Esophagus mucosa (tissue), 1 donor: ENCODE results near the gene CNTN4. TPM values are rescaled to one million over a fixed set of nuclear protein-coding genes. Genes with fewer than 3 reads are reported as not detected.
A peak's percentile ranks its signal among the peaks of the same experiment; 100 is the strongest.

Experiments used
- ATAC-seq: fragments of 200-7000 bp; cut with Tn5 transposase; one replicate; pipeline ENCODE4 v1.9.1; 2020
- total RNA-seq: library from RNA; stranded (reverse); gene quantifications from one replicate; pipeline ENCODE4 v1.2.4, GENCODE V29; 2023
- donor health status: DM: yes; HTN: yes; CAD: no.

CNTN4 gene
- total RNA-seq, 1 donor from 2014 or later: 0.68 TPM

DNA sequence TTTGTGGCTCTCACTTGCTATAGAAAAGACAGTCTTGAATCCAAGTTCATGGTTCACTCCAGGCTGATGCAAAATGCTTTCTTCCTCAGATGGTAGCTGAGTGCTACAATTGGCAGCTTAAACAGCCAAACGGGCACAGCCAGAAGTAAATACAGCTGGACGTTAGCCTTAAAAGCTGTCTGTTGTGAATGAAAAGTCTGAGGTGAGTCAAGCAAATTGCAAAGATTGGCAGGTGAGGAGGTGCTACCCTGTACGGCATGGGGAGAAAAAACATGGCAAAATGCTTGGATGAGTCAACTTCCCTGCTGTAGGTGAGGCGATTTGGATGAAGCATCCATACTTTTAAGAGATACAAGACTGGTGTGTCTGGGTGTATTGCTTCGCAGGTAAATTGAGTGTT, 971.1 kb downstream of the CNTN4 start:
- peak; percentile 76 for ATAC-seq

DNA sequence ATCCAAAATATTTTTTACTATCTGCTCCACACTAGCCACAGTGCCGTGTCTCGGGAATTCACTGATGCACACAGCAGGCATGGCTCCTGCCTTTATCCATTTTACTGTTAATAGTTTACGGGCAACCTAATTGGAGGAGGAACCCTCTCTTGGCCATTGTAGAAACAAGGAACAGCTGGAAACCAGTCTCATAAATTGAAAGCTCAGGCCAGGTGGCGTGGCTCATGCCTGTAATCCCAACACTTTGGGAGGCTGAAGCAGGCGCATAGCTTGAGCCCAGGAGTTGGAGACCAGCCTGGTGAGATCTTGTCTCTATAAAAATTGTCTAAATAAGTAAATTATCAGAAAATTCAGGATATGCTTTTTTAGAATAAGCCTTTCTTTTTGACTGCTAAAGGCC, 972.5 kb downstream of the CNTN4 start:
- ATAC-seq: no peak

DNA sequence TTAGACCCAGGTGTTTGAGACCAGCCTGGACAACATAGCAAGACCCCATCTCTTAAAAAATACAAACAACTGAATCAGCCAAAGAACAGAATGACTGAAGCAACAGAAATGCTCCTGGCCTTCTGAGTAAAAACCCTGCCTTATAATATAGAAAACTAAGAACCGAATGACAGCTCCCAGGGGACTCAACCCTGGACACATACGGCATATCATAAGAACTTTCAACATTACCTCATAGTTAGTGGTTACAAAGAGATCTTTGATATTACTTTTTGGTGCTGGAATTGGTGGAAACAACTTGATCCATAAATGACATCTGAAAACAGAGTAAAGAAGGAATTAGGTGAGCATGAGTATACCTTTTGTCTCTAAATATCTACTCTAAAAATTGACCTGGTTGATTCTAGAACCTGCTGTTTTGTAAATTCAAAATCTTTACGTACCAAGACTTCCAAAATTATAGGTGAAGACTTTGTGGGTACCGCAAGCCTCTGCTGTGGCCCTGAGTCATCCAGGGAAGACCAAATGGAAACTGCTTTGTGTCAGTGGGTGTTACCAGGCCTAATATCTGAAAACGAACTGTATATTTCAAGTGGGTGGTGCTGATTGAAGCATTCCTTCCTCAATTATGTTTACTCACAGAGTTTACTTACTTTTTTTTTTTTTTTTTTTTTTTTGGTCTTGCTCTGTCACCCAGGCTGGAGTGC, 976.0 kb downstream of the CNTN4 start:
- ATAC-seq: no peak

DNA sequence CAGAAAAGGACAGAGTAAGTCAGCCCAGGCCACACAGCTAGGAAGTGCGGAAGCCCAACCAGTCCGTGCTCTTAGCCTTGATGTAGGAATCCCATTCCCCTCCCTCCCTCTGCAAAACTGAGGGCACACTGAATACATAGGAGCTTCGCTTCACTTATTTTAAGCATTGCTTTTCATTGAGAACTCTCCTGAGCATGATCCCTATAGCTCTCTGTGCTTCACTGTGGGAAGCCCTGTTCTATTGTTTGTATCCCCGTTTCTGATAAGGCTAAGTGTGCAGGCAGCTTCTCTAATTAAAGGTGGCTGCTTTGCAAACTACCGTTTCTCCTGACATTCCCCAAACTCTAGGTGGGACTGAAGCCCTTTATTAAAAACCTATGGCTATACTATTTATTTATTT, 981.6 kb downstream of the CNTN4 start:
- ATAC-seq: no peak

DNA sequence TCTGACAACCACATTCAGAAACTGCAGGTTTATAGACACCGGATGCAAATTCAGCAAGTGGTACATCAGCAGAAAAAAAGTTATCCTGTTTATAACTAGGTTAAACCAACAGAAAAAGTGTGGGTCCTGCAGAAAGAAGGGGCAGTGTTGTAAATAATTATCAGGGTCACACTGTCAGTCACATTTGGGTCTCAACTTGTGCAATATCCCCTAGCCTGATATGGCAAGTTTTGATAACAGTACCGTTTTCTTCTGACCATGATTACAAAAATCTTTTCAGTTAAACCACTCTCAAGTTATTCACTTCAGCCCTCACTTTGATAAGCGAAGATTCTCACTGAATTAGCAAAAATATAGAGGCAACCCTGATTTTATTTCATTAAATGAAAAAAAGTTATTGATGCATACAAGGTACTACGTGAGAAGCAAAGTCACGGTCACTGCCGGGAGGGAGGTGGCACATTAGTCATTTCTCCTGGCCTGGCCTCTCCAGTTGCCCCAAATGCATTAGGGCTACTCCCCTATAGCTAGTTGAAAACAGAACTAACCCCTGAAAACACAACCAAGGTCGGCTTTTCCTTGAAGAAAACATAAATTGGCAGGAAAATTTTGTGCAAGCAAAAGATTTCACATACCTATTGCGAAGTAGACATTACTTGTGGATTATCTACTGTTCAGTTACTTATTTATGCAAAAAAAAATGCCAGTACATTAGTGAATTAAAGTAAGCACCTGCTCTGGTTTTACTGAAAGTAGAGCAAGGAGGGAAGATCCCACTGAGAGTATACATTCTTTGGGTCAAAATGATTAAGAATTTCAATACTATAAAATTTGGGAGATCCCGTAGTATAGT, 982.9 kb downstream of the CNTN4 start:
- ATAC-seq: no peak

DNA sequence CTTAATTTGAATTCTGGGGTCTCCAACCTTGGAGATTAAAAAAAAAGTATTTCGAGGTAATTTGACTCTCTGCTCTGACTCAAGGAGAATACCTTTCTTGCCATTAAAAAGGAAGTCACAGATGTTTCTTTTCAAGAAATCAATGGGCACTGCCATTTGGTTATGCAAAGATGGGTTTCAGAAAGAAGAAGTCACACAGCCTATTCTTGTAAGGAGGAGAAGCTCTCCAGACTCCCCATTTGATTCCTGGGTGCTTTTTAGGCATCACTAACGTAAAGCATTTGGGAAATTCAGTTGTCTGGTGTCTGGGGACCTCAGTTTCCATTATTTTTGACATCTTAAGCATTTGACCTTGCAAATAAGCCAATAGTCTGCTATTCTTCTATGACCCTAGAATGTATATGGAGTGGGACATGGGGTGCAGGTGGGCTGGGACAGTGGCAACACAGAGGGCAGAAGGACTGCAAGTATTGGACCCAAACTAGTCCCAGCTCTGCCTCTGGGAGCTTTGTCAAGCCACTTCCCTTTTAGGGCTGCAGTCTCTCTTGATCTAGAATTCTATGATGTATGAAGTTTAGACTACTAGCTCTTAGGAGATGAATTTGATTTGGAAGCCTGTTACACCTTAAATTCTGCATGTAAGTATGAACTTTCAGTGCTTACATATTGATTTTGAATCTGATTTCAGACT, 983.7 kb downstream of the CNTN4 start:
- no peak for ATAC-seq

DNA sequence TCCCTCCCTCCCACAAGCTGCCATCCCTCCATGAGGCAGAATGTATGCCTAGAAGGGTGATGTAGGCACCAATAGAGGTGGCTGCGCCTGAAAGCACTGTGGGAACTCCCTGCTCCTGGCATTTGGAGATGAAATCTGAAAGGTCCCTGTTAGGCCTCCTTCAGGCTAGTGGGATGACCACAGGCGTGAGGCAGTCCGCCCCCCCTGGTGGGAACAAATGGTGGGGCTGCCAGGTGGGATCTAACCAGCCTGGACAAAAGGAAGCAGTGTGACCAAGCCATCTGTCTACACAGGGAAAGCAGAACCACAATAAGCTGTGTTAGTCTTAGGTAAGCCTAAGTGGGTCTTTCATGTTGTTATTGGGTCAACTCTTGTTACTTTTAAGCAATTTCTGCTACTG, 986.2 kb downstream of the CNTN4 start:
- ATAC-seq: no peak

DNA sequence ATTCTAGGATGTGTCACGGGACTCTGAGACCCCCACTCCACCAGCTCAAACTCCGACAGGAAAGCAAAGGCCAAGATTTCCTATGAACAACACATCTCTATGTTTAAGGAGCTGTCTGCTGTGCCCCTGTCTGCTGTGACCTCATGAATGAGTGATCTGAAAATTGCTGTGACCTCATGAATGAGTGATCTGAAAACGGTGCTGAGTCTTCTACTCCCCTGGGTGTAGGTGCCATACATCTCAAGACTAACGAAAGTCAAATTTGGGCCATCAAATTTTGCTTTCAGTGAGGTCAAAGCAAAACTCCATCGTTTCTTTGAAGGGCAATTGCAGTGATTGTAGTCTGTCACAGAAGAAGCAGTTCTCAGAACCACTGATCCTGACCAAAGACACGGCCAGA, 987.1 kb downstream of the CNTN4 start:
- ATAC-seq: no peak

DNA sequence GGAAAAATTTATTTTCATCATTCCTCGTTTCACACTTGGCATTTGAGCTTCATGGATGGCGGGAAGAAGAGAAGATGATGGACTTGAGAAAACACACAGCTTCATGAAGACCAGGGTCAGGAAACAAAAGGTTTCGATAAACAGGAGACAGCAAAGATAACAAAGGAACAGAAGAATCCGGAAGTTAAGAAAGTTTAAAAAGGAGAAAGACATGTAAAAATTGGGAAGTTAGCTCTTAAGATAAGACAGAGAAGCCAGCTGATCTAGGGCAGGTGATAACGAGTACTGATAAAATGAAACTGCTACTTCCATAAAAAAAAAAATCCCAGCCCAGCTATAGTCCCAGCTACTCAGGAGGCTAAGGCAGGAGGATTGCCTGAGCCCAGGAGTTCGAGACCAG, 987.6 kb downstream of the CNTN4 start:
- no peak for ATAC-seq

DNA sequence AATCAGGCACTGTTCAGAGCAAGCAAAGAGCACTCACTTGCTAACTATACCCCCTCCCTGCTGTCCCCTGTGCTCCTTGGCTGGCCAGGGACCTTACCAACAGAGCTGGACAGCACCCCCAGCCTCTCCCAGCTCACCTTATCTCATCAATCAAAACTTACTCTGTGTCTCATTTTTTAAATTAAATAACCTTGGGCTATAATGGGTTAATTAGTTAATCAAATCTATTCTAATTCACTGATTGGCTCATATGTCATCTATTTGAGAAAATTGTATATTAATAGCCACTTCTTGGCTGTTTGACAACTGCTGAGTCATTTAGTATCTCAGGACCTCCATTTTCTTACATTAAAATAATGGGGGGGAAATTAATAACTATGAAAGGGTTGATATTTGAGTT, 988.6 kb downstream of the CNTN4 start:
- ATAC-seq: no peak

DNA sequence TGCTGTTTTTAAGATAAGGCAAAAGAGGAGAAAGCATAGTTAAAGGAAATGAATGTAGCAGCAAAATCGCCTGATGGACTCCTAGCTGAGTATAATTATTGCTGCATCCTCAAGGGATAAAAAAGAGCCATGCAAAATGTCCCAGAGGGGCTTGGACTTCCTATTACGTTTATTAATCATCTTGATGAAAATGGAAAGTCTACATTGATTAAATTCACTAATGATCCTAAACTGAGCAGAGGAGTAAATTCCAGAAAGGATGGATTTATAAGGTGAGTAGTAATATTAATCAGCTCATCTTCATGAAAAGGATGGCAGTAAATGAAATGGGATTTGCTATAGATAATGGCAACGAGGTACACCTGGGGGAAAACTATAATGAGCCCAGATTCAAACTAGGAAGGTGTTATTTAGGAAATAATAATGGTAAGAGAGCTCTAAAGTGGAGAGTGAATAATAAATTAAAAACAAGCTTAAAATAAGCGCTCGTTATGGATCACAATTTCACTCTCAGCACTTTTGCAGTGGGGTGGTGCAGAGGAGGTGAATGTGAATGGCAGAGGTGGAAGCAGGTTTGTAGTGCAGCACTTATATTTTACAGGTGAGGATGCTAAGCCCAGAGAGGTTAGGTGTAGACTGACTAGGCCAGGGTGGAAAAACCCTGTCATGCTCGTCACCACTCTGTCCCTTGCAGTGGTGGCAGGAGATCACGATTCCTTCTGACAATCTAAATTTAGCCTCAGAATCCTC, 989.2 kb downstream of the CNTN4 start:
- ATAC-seq: no peak

DNA sequence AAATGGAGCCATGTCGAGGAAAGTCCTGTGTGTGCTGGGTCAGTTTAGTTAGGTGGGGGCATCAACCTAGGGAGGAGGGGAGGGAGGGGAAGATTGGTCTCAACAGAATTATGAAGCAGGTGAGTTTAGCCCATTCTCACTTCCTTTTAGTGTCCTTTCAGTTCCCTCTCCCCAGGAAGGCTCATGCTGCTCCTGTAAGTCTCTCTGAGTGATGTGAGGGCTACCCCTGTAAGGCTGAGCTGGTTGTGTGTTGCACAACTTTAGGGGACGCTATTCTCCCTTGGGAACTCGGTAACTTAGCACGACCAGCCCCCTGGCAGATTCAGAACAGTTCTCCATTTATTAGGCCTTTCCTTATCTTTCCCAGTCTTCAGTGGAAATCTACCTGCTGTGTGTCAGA, 990.4 kb downstream of the CNTN4 start:
- ATAC-seq: no peak

DNA sequence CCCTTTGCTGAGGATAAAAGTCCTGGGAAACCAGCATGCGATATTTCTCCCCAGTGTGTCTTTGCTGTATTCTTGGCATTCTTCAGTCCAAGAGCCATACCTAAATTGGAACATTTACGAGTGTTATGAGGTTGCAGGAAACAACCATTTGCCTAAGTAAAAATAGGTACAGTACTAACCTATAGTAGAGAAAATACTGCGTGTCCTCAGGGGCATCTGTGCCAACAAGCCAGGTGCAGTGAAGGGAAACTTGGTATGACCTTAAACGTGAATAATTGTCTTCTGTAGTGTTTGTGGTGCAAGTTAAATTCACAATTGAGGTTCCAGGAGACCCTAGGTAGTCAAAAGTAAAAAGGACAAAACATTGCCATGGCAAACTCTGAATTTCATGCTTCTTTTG, 999.3 kb downstream of the CNTN4 start:
- no peak for ATAC-seq

DNA sequence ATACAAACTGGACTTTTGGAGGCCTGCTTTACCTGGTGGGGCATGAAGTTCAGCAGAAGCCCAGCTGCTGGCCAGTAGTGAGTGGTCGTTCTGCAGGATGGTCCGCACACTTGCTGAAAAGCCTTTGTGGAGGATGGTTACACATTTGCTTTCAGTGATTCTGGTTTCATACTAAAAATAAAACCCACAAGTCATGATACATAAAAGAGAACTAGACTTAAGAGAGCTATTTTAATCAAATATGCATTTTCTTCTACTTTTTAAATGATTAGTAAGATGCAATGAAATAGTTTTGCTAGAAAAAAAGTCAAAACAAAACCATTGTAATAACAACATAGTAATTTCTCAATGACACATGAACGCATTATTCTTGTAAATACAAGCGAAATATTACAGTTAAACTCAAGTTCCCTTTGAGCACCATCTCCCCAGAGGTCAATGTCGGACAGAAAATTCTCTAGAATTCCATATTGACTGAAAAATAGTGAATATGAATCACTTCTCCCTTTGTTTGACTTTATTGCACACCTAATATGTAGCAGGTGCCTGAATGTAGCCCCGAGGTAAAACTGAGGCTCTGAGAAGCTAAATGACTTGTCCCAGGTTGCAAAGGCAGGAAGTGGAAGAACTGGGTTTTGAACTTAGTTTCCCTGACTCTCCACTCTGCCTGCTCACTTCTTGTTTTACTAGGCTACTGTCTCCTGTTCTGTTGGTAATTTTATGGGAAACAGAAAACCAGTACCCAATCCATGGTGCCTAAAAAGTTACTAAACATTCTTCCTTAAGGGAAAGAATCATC, 1003.2 kb downstream of the CNTN4 start:
- ATAC-seq: no peak

DNA sequence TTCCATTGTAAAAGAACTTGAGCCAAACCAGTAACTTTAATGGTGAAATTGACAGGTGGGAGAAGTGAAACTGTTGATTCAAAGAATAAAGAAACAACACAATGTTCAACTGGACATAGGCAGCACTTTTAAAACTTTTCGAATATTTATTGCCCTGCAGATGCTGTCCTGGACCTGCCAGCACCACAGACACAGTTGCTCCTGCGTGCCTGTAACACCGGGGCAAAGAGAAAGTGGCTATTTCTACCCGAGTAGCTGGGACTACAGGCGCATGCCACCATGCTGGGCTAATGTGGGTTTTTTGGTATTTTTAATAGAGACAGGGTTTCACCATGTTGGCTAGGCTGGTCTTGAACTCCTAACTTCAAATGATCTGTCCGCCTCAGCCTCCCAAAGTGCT, 1004.1 kb downstream of the CNTN4 start:
- no peak for ATAC-seq

DNA sequence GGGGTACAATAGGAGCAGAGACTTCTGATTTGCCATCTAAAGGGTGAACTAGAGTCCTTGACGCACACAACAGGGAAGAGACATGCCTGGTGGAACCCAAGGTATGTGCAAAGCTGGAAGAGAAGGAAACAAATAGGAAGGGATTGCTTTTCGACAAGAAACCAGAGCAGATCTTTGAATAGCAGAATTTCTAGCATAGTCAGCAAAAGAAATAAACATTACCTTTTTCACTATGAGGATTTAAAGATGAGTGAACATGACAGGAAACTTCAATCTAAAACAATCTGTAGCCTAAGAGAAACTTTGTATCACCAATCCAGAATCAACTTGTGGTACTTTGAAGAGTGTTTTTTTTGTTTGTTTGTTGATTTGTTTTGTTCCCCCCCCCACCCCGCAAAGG, 1006.6 kb downstream of the CNTN4 start:
- no peak for ATAC-seq

DNA sequence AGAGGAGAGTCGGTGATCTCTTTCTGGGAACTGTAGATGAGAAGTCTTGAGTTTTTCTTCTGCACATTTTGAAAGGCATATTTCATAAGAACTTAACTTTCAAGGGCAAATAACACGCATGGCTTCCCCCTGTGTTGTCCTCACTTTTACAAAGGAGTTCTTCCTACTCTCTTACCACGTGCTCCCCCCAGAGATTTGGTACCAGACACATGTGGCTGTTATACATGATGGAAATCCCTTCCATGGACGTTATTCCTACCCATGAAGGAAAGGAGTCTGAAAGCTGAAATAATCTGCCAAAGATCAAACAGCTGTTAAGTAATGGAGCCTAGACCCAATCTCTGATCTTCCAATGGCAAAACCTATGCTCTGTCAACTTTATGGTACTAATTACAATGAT, 1007.1 kb downstream of the CNTN4 start:
- no peak for ATAC-seq

DNA sequence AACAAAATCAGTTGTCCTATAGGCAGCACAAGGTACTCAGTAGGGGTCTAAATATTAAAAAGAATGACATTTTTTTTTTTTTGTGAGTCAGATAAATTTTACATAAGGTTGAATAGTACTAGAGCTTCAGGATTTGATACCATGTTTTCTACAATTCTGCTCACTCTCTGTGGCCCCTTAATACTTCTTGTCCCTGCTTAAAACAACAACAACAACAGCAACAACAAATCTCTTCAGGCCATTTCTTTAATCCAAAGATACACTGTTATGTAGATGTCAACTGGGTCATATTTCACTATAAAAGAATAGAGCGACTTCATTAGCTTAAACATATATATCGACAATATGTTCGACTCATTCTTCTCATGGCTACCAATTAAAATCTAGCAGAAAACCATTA, 1008.5 kb downstream of the CNTN4 start:
- ATAC-seq: no peak
